ENCODE data around the gene GLP1R.

GLP1R gene

DNA sequence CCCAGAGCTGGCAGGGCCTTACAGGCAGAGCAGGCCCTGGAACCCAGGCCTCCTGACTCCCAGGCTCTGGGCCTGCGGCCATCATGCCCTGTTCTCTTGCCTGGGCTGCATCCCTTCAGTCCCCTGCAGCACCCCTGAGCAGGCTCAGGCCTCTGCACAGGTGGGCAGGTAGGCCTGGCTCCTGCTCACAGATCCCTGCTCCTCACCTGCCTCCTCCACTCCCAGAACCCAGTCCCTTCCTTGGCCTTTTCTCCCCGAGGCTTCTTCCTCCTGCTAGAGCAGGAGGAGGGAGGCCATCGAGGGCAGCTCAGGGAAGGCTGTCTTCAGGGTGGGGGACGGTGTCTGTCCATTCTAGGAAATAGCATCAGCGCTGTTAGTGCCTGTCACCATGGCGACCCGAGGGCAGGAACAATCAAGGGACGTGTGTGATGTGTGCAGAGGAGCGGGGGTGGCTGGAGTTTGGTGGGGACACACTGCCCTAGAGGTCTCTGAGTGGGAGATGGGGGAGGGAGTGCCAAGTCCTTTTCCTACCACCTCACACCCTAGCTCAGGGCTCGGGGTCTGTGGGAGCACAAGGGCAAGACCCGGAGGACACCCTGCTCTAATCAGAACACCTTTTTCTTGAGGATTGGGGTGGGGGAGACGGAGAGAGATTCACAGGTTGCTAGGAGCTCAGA is 26.6 kb downstream of the GLP1R start:
- DNase-seq (no peak), ATAC-seq (ENCODE audit: insufficient read depth, low read depth) (no peak)
- Histone ChIP-seq H2AFZ (ENCODE audit: low read depth, low read length) (no peak overlapping the region), H3K4me3 (ENCODE audit: low read depth in 1 of 2, low read length in 2 of 2) (no peak overlapping the region), H3K9ac (ENCODE audit: low read depth, low read length) (no peak overlapping the region), H3K27ac (ENCODE audit: low read length) (no peak overlapping the region), H3K36me3 (ENCODE audit: insufficient read depth, low read length) (no peaks in the 10 kb centered on the region), H3K27me3 (ENCODE audit: insufficient read depth, low read length, poor library complexity) (no peaks in the 10 kb centered on the region), H3K4me1 (ENCODE audit: insufficient read depth, low read length) (no peaks in the 10 kb centered on the region), H3K79me2 (ENCODE audit: insufficient read depth, low read length) (no peaks in the 10 kb centered on the region), H3K4me2 (ENCODE audit: insufficient read depth, low read length) (no peak overlapping the region), H4K20me1 (ENCODE audit: insufficient read depth, low read length) (peaks cover 3% of the 10 kb centered on the region; the same call in 1 of the 2 replicates), H3K9me3 (ENCODE audit: insufficient read depth, low read length, severe bottlenecking) (no peaks in the 10 kb centered on the region)
- no peak for TF ChIP-seq EZH2 (IDR thresholded peaks at IDR 0.05; ENCODE audit: borderline replicate concordance, low read depth, low read length, severe bottlenecking)
- TF ChIP-seq, protein P1, sequence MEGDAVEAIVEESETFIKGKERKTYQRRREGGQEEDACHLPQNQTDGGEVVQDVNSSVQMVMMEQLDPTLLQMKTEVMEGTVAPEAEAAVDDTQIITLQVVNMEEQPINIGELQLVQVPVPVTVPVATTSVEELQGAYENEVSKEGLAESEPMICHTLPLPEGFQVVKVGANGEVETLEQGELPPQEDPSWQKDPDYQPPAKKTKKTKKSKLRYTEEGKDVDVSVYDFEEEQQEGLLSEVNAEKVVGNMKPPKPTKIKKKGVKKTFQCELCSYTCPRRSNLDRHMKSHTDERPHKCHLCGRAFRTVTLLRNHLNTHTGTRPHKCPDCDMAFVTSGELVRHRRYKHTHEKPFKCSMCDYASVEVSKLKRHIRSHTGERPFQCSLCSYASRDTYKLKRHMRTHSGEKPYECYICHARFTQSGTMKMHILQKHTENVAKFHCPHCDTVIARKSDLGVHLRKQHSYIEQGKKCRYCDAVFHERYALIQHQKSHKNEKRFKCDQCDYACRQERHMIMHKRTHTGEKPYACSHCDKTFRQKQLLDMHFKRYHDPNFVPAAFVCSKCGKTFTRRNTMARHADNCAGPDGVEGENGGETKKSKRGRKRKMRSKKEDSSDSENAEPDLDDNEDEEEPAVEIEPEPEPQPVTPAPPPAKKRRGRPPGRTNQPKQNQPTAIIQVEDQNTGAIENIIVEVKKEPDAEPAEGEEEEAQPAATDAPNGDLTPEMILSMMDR (IDR thresholded peaks at IDR 0.05; ENCODE audit: borderline replicate concordance, extremely low read depth, low read length, poor library complexity, severe bottlenecking), result no peak

DNA sequence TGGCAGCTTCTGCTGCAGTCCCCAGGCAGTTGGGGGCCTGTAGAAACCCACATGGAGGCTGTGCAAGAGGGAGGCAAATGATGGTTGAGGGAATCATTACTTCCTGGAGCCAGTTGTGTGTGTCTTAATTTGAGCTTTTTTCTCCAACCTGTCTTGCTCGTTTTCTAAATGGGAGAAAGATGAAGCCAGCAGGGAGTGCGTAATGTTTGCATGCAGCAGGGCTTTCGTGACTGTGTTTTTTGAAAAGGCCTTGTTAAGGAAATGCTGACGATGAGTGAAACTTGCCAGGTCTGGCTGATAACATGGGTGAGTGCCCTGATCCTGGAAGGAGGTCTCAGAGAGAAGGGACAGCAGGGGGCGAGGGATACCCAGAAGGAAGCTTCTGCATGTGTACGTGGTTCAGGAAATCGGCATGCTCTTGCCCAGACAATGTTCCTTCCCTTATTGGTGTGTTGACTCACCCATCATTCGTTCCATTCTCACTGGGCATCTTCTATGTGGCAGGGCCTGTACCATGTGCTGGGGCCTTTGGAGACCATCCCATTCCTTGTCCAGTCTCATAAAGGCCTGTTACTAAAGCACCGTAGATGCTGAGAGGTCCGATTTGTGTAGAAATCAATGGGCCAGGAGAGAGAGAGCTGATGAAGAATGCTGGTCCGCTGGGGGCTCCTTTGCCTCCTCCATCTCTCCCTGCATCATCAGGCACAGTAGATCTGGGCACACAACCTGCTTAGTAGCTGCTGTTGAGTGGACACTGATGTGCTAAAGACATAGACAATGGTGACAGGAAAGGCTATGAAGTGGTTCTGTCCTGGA is 27.4 kb downstream of the GLP1R start:
- TF ChIP-seq, protein P1 (IDR thresholded peaks at IDR 0.05; ENCODE audit: borderline replicate concordance, extremely low read depth, low read length, poor library complexity, severe bottlenecking), result no peak
- no peak for TF ChIP-seq EZH2 (IDR thresholded peaks at IDR 0.05; ENCODE audit: borderline replicate concordance, low read depth, low read length, severe bottlenecking)
- H3K9ac ChIP-seq (ENCODE audit: low read depth, low read length), result no peak overlapping the region
- no peaks in the 10 kb centered on the region for H3K9me3 ChIP-seq (ENCODE audit: insufficient read depth, low read length, severe bottlenecking)
- no peak overlapping the region for H3K4me3 ChIP-seq (ENCODE audit: low read depth in 1 of 2, low read length in 2 of 2)
- H3K36me3 ChIP-seq (ENCODE audit: insufficient read depth, low read length), result no peaks in the 10 kb centered on the region
- DNase-seq (no peak), ATAC-seq (ENCODE audit: insufficient read depth, low read depth) (no peak)
- H3K4me1 ChIP-seq (ENCODE audit: insufficient read depth, low read length), result no peaks in the 10 kb centered on the region
- H3K79me2 ChIP-seq (ENCODE audit: insufficient read depth, low read length), result no peaks in the 10 kb centered on the region
- H3K4me2 ChIP-seq (ENCODE audit: insufficient read depth, low read length), result no peak overlapping the region
- H3K27me3 ChIP-seq (ENCODE audit: insufficient read depth, low read length, poor library complexity), result no peaks in the 10 kb centered on the region
- no peak overlapping the region for H3K27ac ChIP-seq (ENCODE audit: low read length)
- H2AFZ ChIP-seq (ENCODE audit: low read depth, low read length), result no peak overlapping the region
- H4K20me1 ChIP-seq (ENCODE audit: insufficient read depth, low read length), result peaks cover 3% of the 10 kb centered on the region; the same call in 1 of the 2 replicates

DNA sequence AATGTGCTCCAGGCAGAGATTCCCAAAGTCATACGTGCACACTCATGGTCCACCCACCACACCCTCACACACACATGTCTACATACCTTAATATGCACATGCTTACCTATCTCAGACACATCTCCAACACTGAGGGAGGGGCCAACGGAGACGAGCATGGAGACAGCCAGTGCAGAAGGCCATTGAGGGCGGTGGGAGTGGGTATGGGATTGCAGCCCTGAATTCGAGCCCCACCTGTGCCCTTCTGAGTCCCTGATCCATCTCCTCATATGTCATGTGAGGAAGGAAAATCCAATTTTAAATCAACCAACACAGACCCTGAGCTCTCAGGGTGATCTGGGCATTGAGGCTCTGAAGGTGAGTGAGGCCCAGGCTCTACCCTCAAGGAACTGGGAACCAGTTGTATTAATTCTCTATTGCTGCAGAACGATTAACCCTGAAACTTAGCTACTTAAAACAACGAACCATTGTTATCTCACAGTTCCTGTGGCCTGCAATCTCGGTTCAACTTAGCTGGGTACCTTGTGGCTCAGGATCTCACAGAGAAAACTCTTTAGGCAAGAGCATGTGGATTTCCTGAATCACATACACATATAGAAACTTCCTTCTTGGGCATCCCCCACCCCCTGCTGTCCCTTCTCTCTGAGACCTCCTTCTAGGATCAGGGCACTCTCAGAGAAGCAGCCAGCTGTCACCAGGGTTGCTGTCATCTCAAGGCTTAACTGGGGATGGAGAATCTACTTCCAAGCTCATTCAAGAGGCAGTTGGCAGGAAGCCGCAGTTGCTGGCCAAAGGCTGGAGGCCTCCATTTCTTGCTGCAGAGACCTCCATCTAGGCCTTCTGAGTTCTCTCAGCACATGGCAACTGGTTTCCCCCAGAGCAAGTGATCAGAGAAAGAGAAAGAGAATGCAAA is 28.3 kb downstream of the GLP1R start:
- H3K4me2 ChIP-seq (ENCODE audit: insufficient read depth, low read length), result no peak overlapping the region
- H4K20me1 ChIP-seq (ENCODE audit: insufficient read depth, low read length), result peaks cover 3% of the 10 kb centered on the region; the same call in 1 of the 2 replicates
- H3K27ac ChIP-seq (ENCODE audit: low read length), result no peak overlapping the region
- no peak overlapping the region for H3K4me3 ChIP-seq (ENCODE audit: low read depth in 1 of 2, low read length in 2 of 2)
- no peaks in the 10 kb centered on the region for H3K79me2 ChIP-seq (ENCODE audit: insufficient read depth, low read length)
- ATAC-seq (ENCODE audit: insufficient read depth, low read depth) (no peak), DNase-seq (no peak)
- H3K9me3 ChIP-seq (ENCODE audit: insufficient read depth, low read length, severe bottlenecking), result no peaks in the 10 kb centered on the region
- no peaks in the 10 kb centered on the region for H3K27me3 ChIP-seq (ENCODE audit: insufficient read depth, low read length, poor library complexity)
- no peak for TF ChIP-seq EZH2 (IDR thresholded peaks at IDR 0.05; ENCODE audit: borderline replicate concordance, low read depth, low read length, severe bottlenecking)
- TF ChIP-seq, protein P1 (IDR thresholded peaks at IDR 0.05; ENCODE audit: borderline replicate concordance, extremely low read depth, low read length, poor library complexity, severe bottlenecking), result no peak
- no peaks in the 10 kb centered on the region for H3K4me1 ChIP-seq (ENCODE audit: insufficient read depth, low read length)
- H2AFZ ChIP-seq (ENCODE audit: low read depth, low read length), result no peak overlapping the region
- no peak overlapping the region for H3K9ac ChIP-seq (ENCODE audit: low read depth, low read length)
- no peaks in the 10 kb centered on the region for H3K36me3 ChIP-seq (ENCODE audit: insufficient read depth, low read length)

Data from DND-41 (cell line).